GM19193 (cell line): ENCODE results near the gene SLFN13.

ENCODE experiments used
- POLR2A ChIP-seq: IDR thresholded peaks from 4 replicates; pipeline ENCODE4 v1.6.1; 2011; ENCODE audit not compliant: insufficient read depth, insufficient read length; ENCODE audit errors: extremely low read depth

The SLFN13 gene

DNA sequence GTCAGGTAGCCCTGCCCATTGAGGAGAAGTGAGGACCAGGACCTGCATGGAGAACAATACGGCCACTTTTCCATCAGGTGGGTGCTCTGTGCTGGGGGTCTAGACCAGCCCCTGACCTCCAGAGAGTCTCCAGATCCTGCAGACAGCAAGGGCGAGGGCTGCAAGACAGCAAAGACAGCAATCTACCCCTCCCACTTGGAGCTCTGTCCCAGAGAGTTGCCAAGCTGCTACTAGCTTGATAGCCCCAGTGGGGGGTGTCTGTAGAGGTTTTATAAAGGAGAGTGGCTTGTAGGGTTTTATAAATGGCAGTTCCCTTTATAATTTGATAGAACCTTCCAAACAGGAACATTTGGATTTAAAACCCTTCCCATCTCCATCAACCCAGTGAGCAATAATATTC is 58.4 kb downstream of the SLFN13 start:
- no peak for TF ChIP-seq POLR2A

DNA sequence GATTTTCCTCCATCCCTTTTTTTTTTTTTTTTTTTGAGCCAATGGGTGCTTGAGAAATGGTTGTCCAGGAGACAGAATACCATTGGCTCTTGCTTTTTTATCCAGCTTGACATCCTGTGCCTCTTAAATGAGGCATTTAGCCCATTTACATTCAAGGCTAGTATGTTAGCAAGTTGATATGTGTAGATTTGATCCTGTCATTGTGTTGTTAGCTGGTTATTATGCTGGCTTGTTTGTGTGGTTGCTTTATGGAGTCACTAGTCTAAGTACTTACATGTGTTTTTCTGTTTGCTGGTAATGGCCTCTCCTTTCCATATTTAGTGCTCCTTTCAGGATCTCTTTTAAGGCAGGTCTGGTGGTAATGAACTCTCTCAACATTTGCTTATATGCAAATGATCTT is 61.1 kb downstream of the SLFN13 start:
- no peak for TF ChIP-seq POLR2A
